H1 (cell line): ENCODE measurements around the gene CENATAC.

Experiments used
- CBX5 ChIP-seq: fragments of 300-800, 300-1000 bp; sonication (generic); IDR thresholded peaks from 2 replicates; pipeline ENCODE4 v1.7.1; 2016; ENCODE audit warnings: antibody characterized with exemption, low read length, low read depth
- EGR1 ChIP-seq: IDR thresholded peaks from 2 replicates; pipeline ENCODE4 v1.6.1; 2011; ENCODE audit warnings: low read depth, low read length, borderline replicate concordance
- EP300 ChIP-seq, 2 experiments: IDR thresholded peaks; 1 replicate in 1 of 2; 2 replicates in 1 of 2; pipeline ENCODE4 v1.6.1; 2011 to 2012; ENCODE audit warnings: low read depth in 2 of 2, low read length in 2 of 2, mild to moderate bottlenecking in 2 of 2, borderline replicate concordance in 1 of 2, inconsistent platforms in 1 of 2, moderate library complexity in 1 of 2
- EZH2 ChIP-seq: fragments of 200-600 bp; sonication (generic); IDR thresholded peaks from 2 replicates; pipeline ENCODE4 v1.7.1; 2012; ENCODE audit warnings: low read depth, mild to moderate bottlenecking, moderate library complexity, low read length, inconsistent platforms; ENCODE audit not compliant: severe bottlenecking
- JUND ChIP-seq: IDR thresholded peaks from 2 replicates; pipeline ENCODE4 v1.6.1; 2011; ENCODE audit warnings: mild to moderate bottlenecking, improper control_type of control experiment, low read length
- KDM1A ChIP-seq: fragments of 200-600, 300-600 bp; sonication (generic); IDR thresholded peaks from 2 replicates; pipeline ENCODE4 v1.7.1; 2016; ENCODE audit warnings: mild to moderate bottlenecking, low read length, borderline replicate concordance
- POLR2A ChIP-seq, 2 experiments: IDR thresholded peaks; 1 replicate in 1 of 2; 2 replicates in 1 of 2; pipeline ENCODE4 v1.6.1; 2011; ENCODE audit warnings: low read depth in 2 of 2, low read length in 2 of 2, mild to moderate bottlenecking in 2 of 2; ENCODE audit errors: control extremely low read depth in 1 of 2
- RFX5 ChIP-seq: IDR thresholded peaks from 2 replicates; pipeline ENCODE4 v1.6.1; 2011; ENCODE audit warnings: low read depth, low read length, improper control_type of control experiment, borderline replicate concordance
- SP1 ChIP-seq: IDR thresholded peaks from 2 replicates; pipeline ENCODE4 v1.6.1; 2011; ENCODE audit warnings: low read depth, low read length
- SUZ12 ChIP-seq: fragments of 200-600 bp; sonication (generic); IDR thresholded peaks from 2 replicates; pipeline ENCODE4 v1.6.1; 2012; ENCODE audit warnings: mild to moderate bottlenecking, inconsistent platforms, low read length, moderate library complexity, mixed read lengths
- TF ChIP-seq, protein P1 (sequence below), 3 experiments: IDR thresholded peaks; 1 replicate in 2 of 3; 2 replicates in 1 of 3; pipeline versions ENCODE4 v1.5.1 to v1.6.1; 2011; ENCODE audit warnings: low read length in 3 of 3, mild to moderate bottlenecking in 3 of 3, inconsistent platforms in 2 of 3, low read depth in 1 of 3, moderate library complexity in 1 of 3; ENCODE audit not compliant: insufficient read depth in 1 of 3; ENCODE audit errors: control extremely low read depth in 1 of 3
- TF ChIP-seq, protein P2 (sequence below): IDR thresholded peaks from 2 replicates; pipeline ENCODE4 v1.6.1; 2012; ENCODE audit warnings: inconsistent platforms
- TF ChIP-seq, protein P3 (sequence below): fragments of 300-600 bp; sonication (generic); IDR thresholded peaks from 2 replicates; pipeline ENCODE4 v1.7.1; 2012; ENCODE audit warnings: low read length, moderate library complexity, mild to moderate bottlenecking, inconsistent platforms; ENCODE audit not compliant: insufficient replicate concordance

DNA sequence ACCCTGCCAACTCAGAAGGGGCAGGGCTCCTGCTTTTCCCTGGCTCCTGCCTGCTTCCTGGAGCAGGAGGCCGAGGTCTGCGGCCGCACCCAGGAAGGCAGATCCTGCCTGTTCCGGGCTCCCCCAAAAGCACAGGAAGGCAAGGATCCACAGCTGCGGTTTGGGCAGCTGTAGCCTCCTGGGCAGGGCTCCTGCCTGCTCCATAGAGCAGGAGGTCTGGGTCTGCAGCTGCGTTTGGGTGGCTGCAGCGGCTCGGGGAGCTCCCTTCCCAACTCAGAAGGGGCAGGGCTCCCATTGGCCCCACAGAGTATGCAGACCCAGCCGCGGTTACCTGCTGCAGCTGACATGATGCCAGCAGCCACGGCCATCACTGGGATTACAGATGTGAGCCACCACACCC lies 36.3 kb upstream of the CENATAC start:
- TF ChIP-seq POLR2A (IDR thresholded peaks at IDR 0.05; ENCODE audit: control extremely low read depth in 1 of 2, low read depth in 2 of 2, low read length in 2 of 2): no peak
- TF ChIP-seq KDM1A: no peak
- TF ChIP-seq, protein P1, sequence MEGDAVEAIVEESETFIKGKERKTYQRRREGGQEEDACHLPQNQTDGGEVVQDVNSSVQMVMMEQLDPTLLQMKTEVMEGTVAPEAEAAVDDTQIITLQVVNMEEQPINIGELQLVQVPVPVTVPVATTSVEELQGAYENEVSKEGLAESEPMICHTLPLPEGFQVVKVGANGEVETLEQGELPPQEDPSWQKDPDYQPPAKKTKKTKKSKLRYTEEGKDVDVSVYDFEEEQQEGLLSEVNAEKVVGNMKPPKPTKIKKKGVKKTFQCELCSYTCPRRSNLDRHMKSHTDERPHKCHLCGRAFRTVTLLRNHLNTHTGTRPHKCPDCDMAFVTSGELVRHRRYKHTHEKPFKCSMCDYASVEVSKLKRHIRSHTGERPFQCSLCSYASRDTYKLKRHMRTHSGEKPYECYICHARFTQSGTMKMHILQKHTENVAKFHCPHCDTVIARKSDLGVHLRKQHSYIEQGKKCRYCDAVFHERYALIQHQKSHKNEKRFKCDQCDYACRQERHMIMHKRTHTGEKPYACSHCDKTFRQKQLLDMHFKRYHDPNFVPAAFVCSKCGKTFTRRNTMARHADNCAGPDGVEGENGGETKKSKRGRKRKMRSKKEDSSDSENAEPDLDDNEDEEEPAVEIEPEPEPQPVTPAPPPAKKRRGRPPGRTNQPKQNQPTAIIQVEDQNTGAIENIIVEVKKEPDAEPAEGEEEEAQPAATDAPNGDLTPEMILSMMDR (IDR thresholded peaks at IDR 0.05; ENCODE audit: control extremely low read depth in 1 of 3, insufficient read depth in 1 of 3, low read depth in 1 of 3, low read length in 3 of 3): no peak
- TF ChIP-seq EP300 (IDR thresholded peaks at IDR 0.05; ENCODE audit: borderline replicate concordance in 1 of 2, low read depth in 2 of 2, low read length in 2 of 2): no peak
- no peak for TF ChIP-seq EZH2
- TF ChIP-seq JUND: no peak
- TF ChIP-seq RFX5: no peak
- TF ChIP-seq, protein P2, sequence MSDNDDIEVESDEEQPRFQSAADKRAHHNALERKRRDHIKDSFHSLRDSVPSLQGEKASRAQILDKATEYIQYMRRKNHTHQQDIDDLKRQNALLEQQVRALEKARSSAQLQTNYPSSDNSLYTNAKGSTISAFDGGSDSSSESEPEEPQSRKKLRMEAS: no peak
- no peak for TF ChIP-seq EGR1
- TF ChIP-seq SUZ12: no peak
- TF ChIP-seq SP1: no peak
- no peak for TF ChIP-seq CBX5
- TF ChIP-seq, protein P3, sequence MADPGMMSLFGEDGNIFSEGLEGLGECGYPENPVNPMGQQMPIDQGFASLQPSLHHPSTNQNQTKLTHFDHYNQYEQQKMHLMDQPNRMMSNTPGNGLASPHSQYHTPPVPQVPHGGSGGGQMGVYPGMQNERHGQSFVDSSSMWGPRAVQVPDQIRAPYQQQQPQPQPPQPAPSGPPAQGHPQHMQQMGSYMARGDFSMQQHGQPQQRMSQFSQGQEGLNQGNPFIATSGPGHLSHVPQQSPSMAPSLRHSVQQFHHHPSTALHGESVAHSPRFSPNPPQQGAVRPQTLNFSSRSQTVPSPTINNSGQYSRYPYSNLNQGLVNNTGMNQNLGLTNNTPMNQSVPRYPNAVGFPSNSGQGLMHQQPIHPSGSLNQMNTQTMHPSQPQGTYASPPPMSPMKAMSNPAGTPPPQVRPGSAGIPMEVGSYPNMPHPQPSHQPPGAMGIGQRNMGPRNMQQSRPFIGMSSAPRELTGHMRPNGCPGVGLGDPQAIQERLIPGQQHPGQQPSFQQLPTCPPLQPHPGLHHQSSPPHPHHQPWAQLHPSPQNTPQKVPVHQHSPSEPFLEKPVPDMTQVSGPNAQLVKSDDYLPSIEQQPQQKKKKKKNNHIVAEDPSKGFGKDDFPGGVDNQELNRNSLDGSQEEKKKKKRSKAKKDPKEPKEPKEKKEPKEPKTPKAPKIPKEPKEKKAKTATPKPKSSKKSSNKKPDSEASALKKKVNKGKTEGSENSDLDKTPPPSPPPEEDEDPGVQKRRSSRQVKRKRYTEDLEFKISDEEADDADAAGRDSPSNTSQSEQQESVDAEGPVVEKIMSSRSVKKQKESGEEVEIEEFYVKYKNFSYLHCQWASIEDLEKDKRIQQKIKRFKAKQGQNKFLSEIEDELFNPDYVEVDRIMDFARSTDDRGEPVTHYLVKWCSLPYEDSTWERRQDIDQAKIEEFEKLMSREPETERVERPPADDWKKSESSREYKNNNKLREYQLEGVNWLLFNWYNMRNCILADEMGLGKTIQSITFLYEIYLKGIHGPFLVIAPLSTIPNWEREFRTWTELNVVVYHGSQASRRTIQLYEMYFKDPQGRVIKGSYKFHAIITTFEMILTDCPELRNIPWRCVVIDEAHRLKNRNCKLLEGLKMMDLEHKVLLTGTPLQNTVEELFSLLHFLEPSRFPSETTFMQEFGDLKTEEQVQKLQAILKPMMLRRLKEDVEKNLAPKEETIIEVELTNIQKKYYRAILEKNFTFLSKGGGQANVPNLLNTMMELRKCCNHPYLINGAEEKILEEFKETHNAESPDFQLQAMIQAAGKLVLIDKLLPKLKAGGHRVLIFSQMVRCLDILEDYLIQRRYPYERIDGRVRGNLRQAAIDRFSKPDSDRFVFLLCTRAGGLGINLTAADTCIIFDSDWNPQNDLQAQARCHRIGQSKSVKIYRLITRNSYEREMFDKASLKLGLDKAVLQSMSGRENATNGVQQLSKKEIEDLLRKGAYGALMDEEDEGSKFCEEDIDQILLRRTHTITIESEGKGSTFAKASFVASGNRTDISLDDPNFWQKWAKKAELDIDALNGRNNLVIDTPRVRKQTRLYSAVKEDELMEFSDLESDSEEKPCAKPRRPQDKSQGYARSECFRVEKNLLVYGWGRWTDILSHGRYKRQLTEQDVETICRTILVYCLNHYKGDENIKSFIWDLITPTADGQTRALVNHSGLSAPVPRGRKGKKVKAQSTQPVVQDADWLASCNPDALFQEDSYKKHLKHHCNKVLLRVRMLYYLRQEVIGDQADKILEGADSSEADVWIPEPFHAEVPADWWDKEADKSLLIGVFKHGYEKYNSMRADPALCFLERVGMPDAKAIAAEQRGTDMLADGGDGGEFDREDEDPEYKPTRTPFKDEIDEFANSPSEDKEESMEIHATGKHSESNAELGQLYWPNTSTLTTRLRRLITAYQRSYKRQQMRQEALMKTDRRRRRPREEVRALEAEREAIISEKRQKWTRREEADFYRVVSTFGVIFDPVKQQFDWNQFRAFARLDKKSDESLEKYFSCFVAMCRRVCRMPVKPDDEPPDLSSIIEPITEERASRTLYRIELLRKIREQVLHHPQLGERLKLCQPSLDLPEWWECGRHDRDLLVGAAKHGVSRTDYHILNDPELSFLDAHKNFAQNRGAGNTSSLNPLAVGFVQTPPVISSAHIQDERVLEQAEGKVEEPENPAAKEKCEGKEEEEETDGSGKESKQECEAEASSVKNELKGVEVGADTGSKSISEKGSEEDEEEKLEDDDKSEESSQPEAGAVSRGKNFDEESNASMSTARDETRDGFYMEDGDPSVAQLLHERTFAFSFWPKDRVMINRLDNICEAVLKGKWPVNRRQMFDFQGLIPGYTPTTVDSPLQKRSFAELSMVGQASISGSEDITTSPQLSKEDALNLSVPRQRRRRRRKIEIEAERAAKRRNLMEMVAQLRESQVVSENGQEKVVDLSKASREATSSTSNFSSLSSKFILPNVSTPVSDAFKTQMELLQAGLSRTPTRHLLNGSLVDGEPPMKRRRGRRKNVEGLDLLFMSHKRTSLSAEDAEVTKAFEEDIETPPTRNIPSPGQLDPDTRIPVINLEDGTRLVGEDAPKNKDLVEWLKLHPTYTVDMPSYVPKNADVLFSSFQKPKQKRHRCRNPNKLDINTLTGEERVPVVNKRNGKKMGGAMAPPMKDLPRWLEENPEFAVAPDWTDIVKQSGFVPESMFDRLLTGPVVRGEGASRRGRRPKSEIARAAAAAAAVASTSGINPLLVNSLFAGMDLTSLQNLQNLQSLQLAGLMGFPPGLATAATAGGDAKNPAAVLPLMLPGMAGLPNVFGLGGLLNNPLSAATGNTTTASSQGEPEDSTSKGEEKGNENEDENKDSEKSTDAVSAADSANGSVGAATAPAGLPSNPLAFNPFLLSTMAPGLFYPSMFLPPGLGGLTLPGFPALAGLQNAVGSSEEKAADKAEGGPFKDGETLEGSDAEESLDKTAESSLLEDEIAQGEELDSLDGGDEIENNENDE: no peak
